Stimulated activated memory B cell treated with anti-CD40 and anti-IgM and Interleukin-4, amounts not matched to agents 10 μg/mL and 1 μg/mL and 100 μg/mL, for 72 hours (primary cell): Measurements from ENCODE around the gene PDZK1.
"Not testable (repeated sequence)": the region's sequence is repeated elsewhere in the genome, so short reads cannot be mapped to it uniquely, and the experiment has no call there.

Experiments used
- ATAC-seq: fragments of 150-1000 bp; cut with Tn5 transposase; 2 replicates; pipeline ENCODE4 v1.10.0; 2021
- H3K27ac Mint-ChIP-seq: one replicate; pipeline ENCODE4 v1.8.0; 2022; ENCODE audit warnings: mild to moderate bottlenecking, mixed read lengths
- H3K27me3 Mint-ChIP-seq: one replicate; pipeline ENCODE4 v1.8.0; 2022; ENCODE audit warnings: mixed read lengths
- H3K36me3 Mint-ChIP-seq: one replicate; pipeline ENCODE4 v1.8.0; 2022; ENCODE audit warnings: mixed read lengths
- H3K4me1 Mint-ChIP-seq: one replicate; pipeline ENCODE4 v1.8.0; 2022; ENCODE audit warnings: mixed read lengths
- H3K4me3 Mint-ChIP-seq: one replicate; pipeline ENCODE4 v1.8.0; 2022; ENCODE audit warnings: mild to moderate bottlenecking, moderate library complexity, mixed read lengths
- H3K9me3 Mint-ChIP-seq: one replicate; pipeline ENCODE4 v1.8.0; 2022; ENCODE audit warnings: mixed read lengths

PDZK1 gene

GRCh38 chr1:145622177-145622576 lies 85.0 kb downstream of the PDZK1 start:
- not testable (repeated sequence) for H3K9me3 Mint-ChIP-seq, ATAC-seq, H3K4me3 Mint-ChIP-seq, H3K27me3 Mint-ChIP-seq, H3K36me3 Mint-ChIP-seq, H3K27ac Mint-ChIP-seq, H3K4me1 Mint-ChIP-seq
